HEK293T (cell line): Measurements from ENCODE around the gene TVP23A.

Source experiments
- CTCF ChIA-PET: fragments of 350-600 bp; formaldehyde crosslinking; extraction: SDS; loops from one replicate; lab custom pipeline; 2021; ENCODE audit warnings: antibody characterized with exemption, inconsistent platforms; lab: Yijun Ruan, JAX
- POLR2A ChIA-PET: fragments of 350-600 bp; formaldehyde crosslinking; extraction: SDS; loops from one replicate; lab custom pipeline; 2020; ENCODE audit warnings: antibody characterized with exemption, inconsistent platforms; lab: Yijun Ruan, JAX
- DNase-seq: peaks from one replicate; pipeline ENCODE4 v3.0.0; 2012; ENCODE audit warnings: mixed read lengths; ENCODE audit errors: extremely low spot score
- ARNT ChIP-seq: fragments of 450-650 bp; IDR thresholded peaks from 2 replicates; pipeline ENCODE4 v1.6.1; 2017; ENCODE audit warnings: mild to moderate bottlenecking
- BHLHE40 ChIP-seq: fragments of 450-650 bp; IDR thresholded peaks from 2 replicates; pipeline ENCODE4 v1.6.1; 2016; ENCODE audit warnings: mild to moderate bottlenecking, moderate library complexity, borderline replicate concordance
- CTBP1 ChIP-seq: fragments of 450-650 bp; IDR thresholded peaks from 2 replicates; pipeline ENCODE4 v1.6.1; 2016; ENCODE audit warnings: borderline replicate concordance
- ELF4 ChIP-seq: fragments of 450-650 bp; IDR thresholded peaks from 2 replicates; pipeline ENCODE4 v1.6.1; 2017; ENCODE audit warnings: antibody characterized with exemption
- FOXA1 ChIP-seq: fragments of 450-650 bp; IDR thresholded peaks from 2 replicates; pipeline ENCODE4 v1.6.1; 2016; ENCODE audit warnings: mild to moderate bottlenecking
- FOXK2 ChIP-seq: fragments of 450-650 bp; IDR thresholded peaks from 2 replicates; pipeline ENCODE4 v1.6.1; 2016; ENCODE audit warnings: mild to moderate bottlenecking
- FOXM1 ChIP-seq: fragments of 450-650 bp; IDR thresholded peaks from 2 replicates; pipeline ENCODE4 v1.6.1; 2017; ENCODE audit warnings: mild to moderate bottlenecking, borderline replicate concordance
- HDGF ChIP-seq: fragments of 450-650 bp; IDR thresholded peaks from 2 replicates; pipeline ENCODE4 v1.6.1; 2017; ENCODE audit warnings: antibody characterized with exemption, borderline replicate concordance
- L3MBTL2 ChIP-seq: fragments of 450-650 bp; conservative IDR thresholded peaks from 2 replicates; pipeline ENCODE4 v1.6.1; 2016; ENCODE audit warnings: mild to moderate bottlenecking
- LEF1 ChIP-seq: fragments of 450-650 bp; IDR thresholded peaks from 2 replicates; pipeline ENCODE4 v1.6.1; 2017; ENCODE audit warnings: mild to moderate bottlenecking, borderline replicate concordance
- NFRKB ChIP-seq: fragments of 450-650 bp; IDR thresholded peaks from 2 replicates; pipeline ENCODE4 v1.6.1; 2016; ENCODE audit warnings: mild to moderate bottlenecking, moderate library complexity
- PKNOX1 ChIP-seq: fragments of 450-650 bp; IDR thresholded peaks from 2 replicates; pipeline ENCODE4 v1.6.1; 2016
- SP1 ChIP-seq: fragments of 450-650 bp; IDR thresholded peaks from 2 replicates; pipeline ENCODE4 v1.6.1; 2017
- SUZ12 ChIP-seq: fragments of 450-650 bp; IDR thresholded peaks from 2 replicates; pipeline ENCODE4 v1.6.1; 2016; ENCODE audit warnings: mild to moderate bottlenecking
- TARDBP ChIP-seq: fragments of 450-650 bp; IDR thresholded peaks from 2 replicates; pipeline ENCODE4 v1.6.1; 2016
- ZNF384 ChIP-seq: fragments of 450-650 bp; IDR thresholded peaks from 2 replicates; pipeline ENCODE4 v1.6.1; 2016

Gene TVP23A

DNA sequence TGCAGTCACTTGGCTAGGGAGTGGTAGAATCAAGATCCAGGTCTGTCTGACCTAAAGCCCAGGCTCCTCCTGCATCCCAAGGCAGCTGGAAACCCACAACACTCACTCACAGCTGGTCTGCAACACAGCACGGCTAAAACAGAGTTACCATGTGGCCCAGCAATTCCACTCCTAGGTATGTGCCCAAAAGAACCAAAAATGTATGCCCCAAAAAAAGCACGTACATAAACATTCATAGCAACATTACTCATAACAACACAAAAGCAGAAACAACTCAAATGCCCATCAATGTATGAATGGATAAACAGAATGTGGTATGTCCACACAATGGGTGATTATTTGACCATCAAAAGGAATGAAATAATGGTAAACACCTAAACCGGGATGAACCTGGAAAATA lies 8.9 kb downstream of the TVP23A start:
- CTCF ChIA-PET, result no interaction called here
- DNase-seq, result no peak
- no peak for TF ChIP-seq ARNT
- no peak for TF ChIP-seq PKNOX1
- TF ChIP-seq TARDBP, result no peak
- TF ChIP-seq BHLHE40, result no peak
- TF ChIP-seq SUZ12, result no peak
- TF ChIP-seq ELF4, result no peak
- TF ChIP-seq HDGF, result no peak
- TF ChIP-seq SP1, result no peak
- TF ChIP-seq FOXA1, result no peak
- TF ChIP-seq L3MBTL2, result no peak
- TF ChIP-seq CTBP1, result no peak
- no peak for TF ChIP-seq FOXK2
- no peak for TF ChIP-seq ZNF384
- TF ChIP-seq FOXM1, result no peak
- TF ChIP-seq NFRKB, result no peak
- POLR2A ChIA-PET, result no interaction called here

GRCh38 chr16:10808850-10809249 lies 9.7 kb downstream of the TVP23A start:
- POLR2A ChIA-PET, result no interaction called here
- CTCF ChIA-PET, result no interaction called here

DNA sequence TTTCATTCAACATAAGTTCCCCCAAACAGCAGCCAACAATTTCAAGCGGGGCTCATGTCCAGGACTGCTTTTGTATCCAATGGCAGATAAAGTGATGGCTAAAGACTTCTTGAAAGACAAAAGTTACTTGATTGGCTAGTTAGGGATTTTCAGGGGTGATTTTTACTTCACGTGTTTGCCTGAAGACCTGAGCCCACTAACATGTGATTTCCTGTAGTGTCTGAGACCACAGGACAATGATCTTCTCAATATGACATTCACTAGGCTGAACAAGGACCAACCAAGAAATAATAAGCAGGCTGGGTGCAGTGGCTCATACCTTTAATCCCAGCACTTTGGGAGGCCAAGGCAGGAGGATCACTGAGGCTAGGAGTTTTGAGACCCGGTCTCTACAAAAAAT lies 10.4 kb downstream of the TVP23A start:
- ChIA-PET CTCF (no interaction called here), POLR2A (no interaction called here)
- DNase-seq, result no peak
- TF ChIP-seq SP1 (no peak), BHLHE40 (no peak), LEF1 (no peak), NFRKB (no peak), FOXM1 (no peak), FOXA1 (no peak), PKNOX1 (no peak), SUZ12 (no peak), ARNT (no peak), FOXK2 (no peak)

More at GRCh38 chr16:10808850-10809249, 9.7 kb downstream of the TVP23A start:
- TF ChIP-seq PKNOX1, result no peak
- no peak for TF ChIP-seq NFRKB
- TF ChIP-seq LEF1, result no peak
- TF ChIP-seq ZNF384, result no peak
- no peak for TF ChIP-seq HDGF
- no peak for TF ChIP-seq ELF4
- TF ChIP-seq L3MBTL2, result no peak
- TF ChIP-seq SP1, result no peak
- TF ChIP-seq FOXA1, result no peak
- TF ChIP-seq FOXM1, result no peak
- TF ChIP-seq BHLHE40, result no peak
- no peak for TF ChIP-seq ARNT
- no peak for TF ChIP-seq SUZ12
- TF ChIP-seq CTBP1, result no peak
- no peak for TF ChIP-seq FOXK2
- no peak for TF ChIP-seq TARDBP
- DNase-seq, result no peak

- CTCF ChIA-PET, result no interaction called here
Measured at GRCh38 chr16:10806698-10807097, 11.9 kb downstream of the TVP23A start.

DNA sequence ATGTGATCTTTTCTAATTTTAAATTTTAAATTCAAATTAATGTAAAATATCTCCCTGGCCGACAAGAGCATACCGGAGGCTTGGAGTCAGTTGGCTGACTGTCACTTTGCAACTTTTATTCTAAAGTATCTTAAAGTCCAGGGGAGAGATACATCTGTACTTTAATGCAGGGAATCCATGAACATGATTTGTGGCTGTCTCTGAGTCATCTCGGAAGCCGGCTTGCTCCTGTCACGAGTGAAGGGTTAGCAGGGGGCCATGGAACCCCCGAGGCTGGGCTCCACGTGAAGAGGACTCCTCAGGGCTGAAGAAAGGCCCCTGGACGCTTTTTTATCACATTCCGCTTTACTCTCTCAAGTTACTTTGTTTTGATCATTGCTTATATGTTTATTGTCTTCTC lies 13.3 kb downstream of the TVP23A start:
- POLR2A ChIA-PET, result no interaction called here
- TF ChIP-seq ELF4, result no peak
- no peak for TF ChIP-seq SUZ12
- TF ChIP-seq ZNF384, result no peak
- no peak for TF ChIP-seq CTBP1
- no peak for TF ChIP-seq SP1
- TF ChIP-seq TARDBP, result no peak
- no peak for TF ChIP-seq LEF1
- TF ChIP-seq PKNOX1, result no peak
- no peak for TF ChIP-seq FOXM1
- TF ChIP-seq L3MBTL2, result no peak
- no peak for TF ChIP-seq FOXA1
- no peak for TF ChIP-seq ARNT
- no peak for TF ChIP-seq FOXK2
- no peak for TF ChIP-seq NFRKB
- TF ChIP-seq BHLHE40, result no peak
- TF ChIP-seq HDGF, result no peak
- CTCF ChIA-PET, result no interaction called here
- no peak for DNase-seq

More at GRCh38 chr16:10806698-10807097, 11.9 kb downstream of the TVP23A start:
- POLR2A ChIA-PET, result interaction anchor here (0.6 kb wide), 1 partner anchor 43 kb away, joined by 3 read pairs; no protein-coding TSS in a partner anchor
- no peak for DNase-seq
- TF ChIP-seq HDGF (no peak), ZNF384 (no peak), ARNT (no peak), LEF1 (no peak)

DNA sequence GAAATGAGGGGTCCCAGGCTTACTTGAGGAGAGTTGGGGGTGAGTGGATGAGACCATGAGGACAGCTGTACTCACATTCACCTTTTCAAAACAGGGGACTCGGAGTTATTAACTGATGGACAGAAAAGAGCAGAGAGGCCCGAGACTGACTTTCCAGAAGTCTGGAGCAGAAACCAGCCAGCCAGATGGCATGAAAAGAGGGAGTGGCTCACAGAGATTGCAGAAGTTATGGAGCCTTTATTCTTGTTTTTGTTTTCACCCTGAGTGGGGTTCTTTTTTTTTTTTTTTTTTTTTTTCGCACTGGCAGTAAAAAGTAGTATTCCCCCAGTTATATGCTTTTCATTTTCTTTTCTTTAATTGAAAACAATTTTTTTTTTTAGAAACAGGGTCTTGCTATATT lies 18.9 kb downstream of the TVP23A start:
- ChIA-PET POLR2A (no interaction called here), CTCF (no interaction called here)
- TF ChIP-seq FOXM1 (no peak), NFRKB (no peak), CTBP1 (no peak), L3MBTL2 (no peak), FOXA1 (no peak), FOXK2 (no peak), BHLHE40 (no peak), ARNT (no peak), LEF1 (no peak), SUZ12 (no peak), PKNOX1 (no peak)
- no peak for DNase-seq
